Nephron (organoid): ENCODE data around the gene C2CD4C.
"Not testable (repeated sequence)": the region's sequence is repeated elsewhere in the genome, so short reads cannot be mapped to it uniquely, and the experiment has no call there.

Source experiments
- H3K27ac Mint-ChIP-seq, 3 experiments: 2 replicates each; pipeline ENCODE4 v1.8.0; 2020; ENCODE audit warnings: mixed read lengths in 3 of 3, mild to moderate bottlenecking in 2 of 3, moderate library complexity in 1 of 3
- H3K27me3 Mint-ChIP-seq: 2 replicates; pipeline ENCODE4 v1.8.0; 2021; ENCODE audit warnings: low read depth, mild to moderate bottlenecking, moderate library complexity, mixed read lengths
- H3K36me3 Mint-ChIP-seq: 2 replicates; pipeline ENCODE4 v1.8.0; 2020; ENCODE audit warnings: low read depth, mixed read lengths
- H3K4me1 Mint-ChIP-seq: 2 replicates; pipeline ENCODE4 v1.8.0; 2020; ENCODE audit warnings: mixed read lengths
- H3K4me3 Mint-ChIP-seq, 3 experiments: 2 replicates each; pipeline ENCODE4 v1.8.0; 2020; ENCODE audit warnings: mild to moderate bottlenecking in 3 of 3, mixed read lengths in 3 of 3, moderate library complexity in 2 of 3
- H3K9me3 Mint-ChIP-seq: 2 replicates; pipeline ENCODE4 v1.8.0; 2020; ENCODE audit warnings: mixed read lengths
- TF ChIP-seq, protein P1 (sequence below), 3 experiments: fragments of 200-600 bp; sonication (generic); IDR thresholded peaks; one replicate each; pipeline ENCODE4 v1.5.0; 2021; ENCODE audit warnings: antibody characterized with exemption in 3 of 3; ENCODE audit not compliant: unreplicated experiment in 3 of 3

Gene C2CD4C

GRCh38 chr19:364496-365287 is 44.3 kb downstream of the C2CD4C start:
- Mint-ChIP-seq H3K36me3 (no peaks in the 10 kb centered on the region), H3K4me3 (no peak overlapping the region), H3K27me3 (peaks cover 29% of the 10 kb centered on the region), H3K27ac (no peak overlapping the region), H3K4me1 (peaks cover 24% of the 10 kb centered on the region), H3K9me3 (no peaks in the 10 kb centered on the region)
- TF ChIP-seq, protein P1, sequence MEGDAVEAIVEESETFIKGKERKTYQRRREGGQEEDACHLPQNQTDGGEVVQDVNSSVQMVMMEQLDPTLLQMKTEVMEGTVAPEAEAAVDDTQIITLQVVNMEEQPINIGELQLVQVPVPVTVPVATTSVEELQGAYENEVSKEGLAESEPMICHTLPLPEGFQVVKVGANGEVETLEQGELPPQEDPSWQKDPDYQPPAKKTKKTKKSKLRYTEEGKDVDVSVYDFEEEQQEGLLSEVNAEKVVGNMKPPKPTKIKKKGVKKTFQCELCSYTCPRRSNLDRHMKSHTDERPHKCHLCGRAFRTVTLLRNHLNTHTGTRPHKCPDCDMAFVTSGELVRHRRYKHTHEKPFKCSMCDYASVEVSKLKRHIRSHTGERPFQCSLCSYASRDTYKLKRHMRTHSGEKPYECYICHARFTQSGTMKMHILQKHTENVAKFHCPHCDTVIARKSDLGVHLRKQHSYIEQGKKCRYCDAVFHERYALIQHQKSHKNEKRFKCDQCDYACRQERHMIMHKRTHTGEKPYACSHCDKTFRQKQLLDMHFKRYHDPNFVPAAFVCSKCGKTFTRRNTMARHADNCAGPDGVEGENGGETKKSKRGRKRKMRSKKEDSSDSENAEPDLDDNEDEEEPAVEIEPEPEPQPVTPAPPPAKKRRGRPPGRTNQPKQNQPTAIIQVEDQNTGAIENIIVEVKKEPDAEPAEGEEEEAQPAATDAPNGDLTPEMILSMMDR (IDR thresholded peaks at IDR 0.05; ENCODE audit: unreplicated experiment in 3 of 3), result no peak

- Mint-ChIP-seq H3K27ac (no peak overlapping the region), H3K4me3 (no peak overlapping the region), H3K27me3 (peaks cover 18% of the 10 kb centered on the region), H3K4me1 (peaks cover 4% of the 10 kb centered on the region), H3K36me3 (no peaks in the 10 kb centered on the region), H3K9me3 (no peaks in the 10 kb centered on the region)
- TF ChIP-seq, protein P1 (IDR thresholded peaks at IDR 0.05; ENCODE audit: unreplicated experiment in 3 of 3), result no peak
Observed at GRCh38 chr19:362683-363082, 46.3 kb downstream of the C2CD4C start.

GRCh38 chr19:362154-362553 is 46.8 kb downstream of the C2CD4C start:
- H3K4me3 Mint-ChIP-seq, result no peak overlapping the region
- no peak overlapping the region for H3K27ac Mint-ChIP-seq
- H3K4me1 Mint-ChIP-seq, result no peaks in the 10 kb centered on the region
- H3K9me3 Mint-ChIP-seq, result no peaks in the 10 kb centered on the region
- TF ChIP-seq, protein P1 (IDR thresholded peaks at IDR 0.05; ENCODE audit: unreplicated experiment in 3 of 3), result no peak
- H3K27me3 Mint-ChIP-seq, result peaks cover 14% of the 10 kb centered on the region
- H3K36me3 Mint-ChIP-seq, result no peaks in the 10 kb centered on the region

DNA sequence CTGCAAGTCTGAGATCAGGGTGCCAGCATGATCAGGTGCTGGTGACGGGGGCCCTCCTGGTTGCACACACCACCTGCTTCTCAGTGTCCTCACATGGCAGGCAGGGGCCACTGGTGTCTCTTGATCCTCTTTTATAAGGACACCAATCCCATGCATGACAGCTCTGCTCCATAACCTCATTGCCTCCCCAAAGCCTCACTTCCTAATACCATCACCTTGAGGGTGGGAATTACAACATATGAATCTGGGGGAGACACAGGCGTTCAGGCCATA is 49.4 kb downstream of the C2CD4C start:
- TF ChIP-seq, protein P1 (IDR thresholded peaks at IDR 0.05; ENCODE audit: unreplicated experiment in 3 of 3), result no peak
- Mint-ChIP-seq H3K4me3 (no peak overlapping the region), H3K9me3 (peaks cover 10% of the 10 kb centered on the region), H3K4me1 (no peaks in the 10 kb centered on the region), H3K27ac (no peak overlapping the region), H3K27me3 (peaks cover 7% of the 10 kb centered on the region), H3K36me3 (no peaks in the 10 kb centered on the region)

DNA sequence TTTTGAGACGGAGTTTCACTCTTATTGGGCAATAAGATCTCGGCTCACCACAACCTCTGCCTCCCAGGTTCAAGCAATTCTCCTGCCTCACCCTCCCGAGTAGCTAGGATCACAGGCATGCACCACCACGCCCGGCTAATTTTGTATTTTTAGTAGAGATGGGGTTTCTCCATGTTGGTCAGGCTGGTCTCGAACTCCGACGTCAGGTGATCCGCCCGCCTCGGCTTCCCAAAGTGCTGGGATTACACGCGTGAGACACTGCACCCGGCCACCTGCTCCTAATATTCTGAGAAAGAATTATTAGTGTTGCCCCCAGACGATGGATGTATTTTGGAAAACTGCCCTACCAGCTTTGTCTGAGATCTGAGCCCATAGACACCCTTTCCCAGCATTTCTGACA is 53.4 kb downstream of the C2CD4C start:
- not testable (repeated sequence) for H3K27ac Mint-ChIP-seq, H3K4me3 Mint-ChIP-seq, H3K27me3 Mint-ChIP-seq, H3K4me1 Mint-ChIP-seq, H3K36me3 Mint-ChIP-seq
- H3K9me3 Mint-ChIP-seq, result peaks cover 19% of the 10 kb centered on the region
